Gastroesophageal sphincter (tissue), 3 donors: ENCODE measurements around the gene ZFYVE28.

Experiments
- CTCF ChIP-seq, 4 experiments: fragments of 200-600 bp in 2 of 4; fragments of 450-650 bp in 2 of 4; sonication (generic) in 1 of 4; IDR thresholded peaks; one replicate each; pipeline ENCODE4 v1.5.1; 2017 to 2019; ENCODE audit warnings: antibody characterized with exemption in 4 of 4, mild to moderate bottlenecking in 2 of 4, moderate library complexity in 2 of 4
- EP300 ChIP-seq: sonication (generic); formaldehyde crosslinking; IDR thresholded peaks from one replicate; pipeline ENCODE4 v1.6.1; 2017; ENCODE audit warnings: antibody characterized with exemption, mild to moderate bottlenecking

GRCh38 chr4:2375427-2375826 lies 43.0 kb downstream of the ZFYVE28 start:
- no peak for TF ChIP-seq CTCF (IDR thresholded peaks at IDR 0.05)
- TF ChIP-seq EP300, result no peak
